ENCODE results near the gene THEMIS.
"Not testable (repeated sequence)": the region's sequence is repeated elsewhere in the genome, so short reads cannot be mapped to it uniquely, and the experiment has no call there.

THEMIS gene, protein sequence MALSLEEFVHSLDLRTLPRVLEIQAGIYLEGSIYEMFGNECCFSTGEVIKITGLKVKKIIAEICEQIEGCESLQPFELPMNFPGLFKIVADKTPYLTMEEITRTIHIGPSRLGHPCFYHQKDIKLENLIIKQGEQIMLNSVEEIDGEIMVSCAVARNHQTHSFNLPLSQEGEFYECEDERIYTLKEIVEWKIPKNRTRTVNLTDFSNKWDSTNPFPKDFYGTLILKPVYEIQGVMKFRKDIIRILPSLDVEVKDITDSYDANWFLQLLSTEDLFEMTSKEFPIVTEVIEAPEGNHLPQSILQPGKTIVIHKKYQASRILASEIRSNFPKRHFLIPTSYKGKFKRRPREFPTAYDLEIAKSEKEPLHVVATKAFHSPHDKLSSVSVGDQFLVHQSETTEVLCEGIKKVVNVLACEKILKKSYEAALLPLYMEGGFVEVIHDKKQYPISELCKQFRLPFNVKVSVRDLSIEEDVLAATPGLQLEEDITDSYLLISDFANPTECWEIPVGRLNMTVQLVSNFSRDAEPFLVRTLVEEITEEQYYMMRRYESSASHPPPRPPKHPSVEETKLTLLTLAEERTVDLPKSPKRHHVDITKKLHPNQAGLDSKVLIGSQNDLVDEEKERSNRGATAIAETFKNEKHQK

DNA sequence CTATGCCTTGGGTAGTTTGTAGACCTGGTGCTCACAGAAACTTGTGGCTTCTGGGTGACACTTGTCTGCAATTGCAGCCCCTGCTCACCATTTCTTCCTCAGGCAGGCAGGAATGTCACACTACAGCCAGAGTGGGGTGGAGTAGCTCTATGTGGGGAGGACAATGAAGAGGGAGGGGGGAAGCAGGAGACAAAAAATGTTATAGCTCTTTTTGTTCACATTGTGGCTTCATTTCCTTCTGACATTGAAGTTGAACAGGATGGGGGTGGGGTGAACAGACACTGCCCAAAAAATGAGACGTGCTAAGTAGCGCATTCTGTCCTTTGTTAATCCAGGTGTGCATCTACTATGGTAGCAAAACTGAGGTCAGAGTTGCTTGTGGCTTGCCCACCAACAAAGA, at the start of gene THEMIS:
Gene THEMIS (minus strand): TSS at position 124 of the 400 bp plus-strand sequence. CDS start 126 bp downstream, outside the sequence.
- peak in 1 of 2 experiments; percentile 17 for DNase-seq

DNA sequence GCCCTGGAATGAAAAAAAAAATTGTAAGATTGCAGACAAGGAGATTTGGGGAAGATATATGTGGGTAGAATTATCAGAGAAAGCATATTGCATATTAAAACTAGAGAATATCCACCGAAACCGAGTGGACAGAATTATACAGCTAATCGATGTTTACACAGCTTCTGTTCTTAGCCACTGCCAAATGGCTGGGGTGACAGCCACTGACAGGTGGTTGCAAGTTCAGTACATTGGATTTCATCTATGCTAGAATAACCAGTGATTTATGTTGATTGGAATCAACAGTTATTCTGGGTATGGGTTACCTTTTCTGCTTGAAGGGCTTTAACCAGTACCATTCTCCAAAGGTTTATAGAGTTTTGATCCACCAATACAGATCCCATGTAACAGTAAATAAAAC, 48.4 kb upstream of the THEMIS start:
- no peak for DNase-seq

DNA sequence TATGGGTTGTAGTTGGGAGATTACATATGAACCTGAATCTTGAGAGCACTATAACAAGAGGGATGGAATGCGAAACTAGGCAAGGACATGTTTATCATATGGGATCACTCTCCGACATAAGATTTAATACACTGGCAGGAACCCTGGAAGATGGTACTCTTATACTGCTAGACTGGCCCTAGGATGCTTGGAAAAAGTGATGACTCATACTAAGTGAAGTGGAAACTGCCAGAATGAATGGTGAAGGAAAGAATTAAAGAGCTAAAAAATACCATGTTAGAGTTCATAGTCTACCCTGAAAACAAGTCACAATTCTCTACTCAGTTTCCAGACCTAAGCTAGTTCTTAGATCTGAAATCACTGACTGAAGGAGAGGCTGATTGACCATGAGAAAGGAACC, 45.5 kb upstream of the THEMIS start:
- no peak for DNase-seq

DNA sequence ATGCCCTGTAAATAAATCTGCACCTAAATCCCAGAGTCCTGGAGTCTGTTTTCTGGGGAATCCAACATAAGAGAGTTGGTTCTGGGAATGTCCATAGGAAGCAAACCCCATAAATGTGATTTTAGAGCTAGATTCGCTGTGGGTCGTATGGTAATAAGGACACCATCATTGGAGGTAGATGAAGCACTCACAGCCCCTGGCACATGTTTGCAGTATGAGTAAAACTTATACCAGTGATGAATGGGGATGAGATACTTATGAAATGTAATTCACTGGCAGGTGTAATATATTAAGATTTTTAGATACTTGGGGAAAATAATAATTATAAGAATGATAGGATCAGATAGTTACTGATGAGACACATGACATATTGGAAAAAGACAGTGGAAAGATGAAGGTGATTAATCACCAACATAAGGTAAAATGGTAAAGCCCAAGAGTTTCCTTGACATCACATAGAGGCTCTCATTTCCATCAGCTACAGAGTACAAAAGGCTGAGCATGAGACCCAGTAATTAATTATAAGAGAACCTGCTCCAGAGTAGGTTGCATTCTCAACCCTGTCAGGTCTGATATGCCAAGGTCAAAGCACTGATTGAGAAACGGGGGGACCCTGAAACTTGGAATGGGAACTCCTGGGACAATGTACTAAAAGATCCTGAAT, 44.7 kb upstream of the THEMIS start:
- DNase-seq: no peak

DNA sequence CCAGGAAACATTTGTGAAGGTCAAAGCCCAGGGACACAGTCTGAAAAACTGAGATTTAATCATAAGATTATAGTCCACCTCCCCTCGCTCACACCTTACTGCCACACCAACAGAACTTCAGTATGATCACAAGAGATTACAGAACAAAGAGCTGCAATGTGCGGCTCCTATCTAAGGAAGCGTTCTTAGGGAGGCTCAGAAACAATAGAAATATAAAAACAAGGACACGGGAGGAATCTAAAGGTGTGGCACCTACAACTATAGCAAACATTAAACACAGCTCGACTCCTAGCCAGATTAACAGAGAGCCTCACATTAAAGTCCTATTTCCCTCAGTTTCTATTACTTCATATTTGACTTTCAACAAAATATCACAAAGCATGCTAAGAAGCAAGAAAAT, 40.4 kb upstream of the THEMIS start:
- DNase-seq: no peak

DNA sequence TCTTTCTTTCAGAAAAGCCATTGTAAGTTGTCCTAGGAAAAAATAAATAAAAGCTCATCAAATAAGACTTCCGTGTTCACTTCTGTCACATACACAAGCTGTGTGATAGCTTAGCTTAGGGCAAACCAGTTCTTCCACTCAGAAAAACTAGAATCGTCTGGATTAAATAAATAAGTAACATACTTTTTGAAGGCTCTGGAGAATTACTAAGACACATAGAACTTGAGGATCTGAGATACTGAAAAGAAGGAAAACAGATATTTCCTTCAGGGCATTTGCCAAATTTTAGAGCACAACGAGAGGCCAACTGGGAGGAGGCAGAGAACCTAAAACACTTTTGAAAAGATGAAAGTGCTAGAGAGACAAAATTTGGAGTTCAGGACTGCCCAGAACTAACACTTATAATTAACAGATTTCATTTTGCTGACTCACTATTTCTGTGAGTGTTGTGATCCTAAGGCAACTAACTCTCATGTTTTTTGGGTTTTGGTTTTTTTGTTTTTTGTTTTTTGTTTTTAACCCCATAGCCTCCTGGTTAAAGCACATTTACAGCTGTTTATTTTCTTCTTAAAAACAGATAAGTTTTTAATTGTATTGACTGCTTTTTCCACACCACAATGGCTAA, 38.7 kb upstream of the THEMIS start:
- DNase-seq: no peak

DNA sequence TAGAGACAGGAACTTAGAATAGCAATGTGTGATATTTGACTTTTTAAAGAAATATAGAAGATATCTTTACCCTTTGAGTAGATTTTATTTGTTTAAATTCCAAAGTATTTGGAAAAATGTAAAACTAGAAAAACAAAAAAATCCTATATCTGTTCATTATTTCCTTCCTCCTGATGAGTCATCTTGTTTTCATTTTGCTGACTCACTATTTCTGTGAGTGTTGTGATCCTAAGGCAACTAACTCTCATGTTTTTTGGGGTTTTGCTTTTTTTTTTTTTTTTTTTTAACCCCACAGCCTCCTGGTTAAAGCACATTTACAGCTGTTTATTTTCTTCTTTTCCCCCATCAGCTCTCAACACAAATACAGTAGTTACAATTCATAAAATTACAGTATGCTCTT, 37.8 kb upstream of the THEMIS start:
- DNase-seq: no peak

DNA sequence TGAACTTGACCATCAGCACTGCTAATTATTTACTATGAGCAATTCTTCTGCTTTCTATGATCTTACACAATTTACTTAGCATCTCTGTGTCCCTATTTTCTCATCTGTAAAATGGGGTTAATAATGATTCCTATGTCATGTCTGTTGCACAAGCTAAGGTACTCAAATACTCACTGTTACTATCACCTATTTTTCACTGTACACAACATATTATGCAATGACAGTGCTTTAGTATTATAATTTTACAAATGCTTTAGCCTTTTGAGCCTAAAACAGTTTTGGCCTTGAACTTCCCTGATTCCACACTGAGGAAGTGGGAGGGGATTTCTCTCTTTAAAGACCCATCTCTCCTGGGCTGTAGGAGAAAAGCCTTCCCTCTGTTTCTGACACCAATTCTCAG, 36.9 kb upstream of the THEMIS start:
- no peak for DNase-seq

DNA sequence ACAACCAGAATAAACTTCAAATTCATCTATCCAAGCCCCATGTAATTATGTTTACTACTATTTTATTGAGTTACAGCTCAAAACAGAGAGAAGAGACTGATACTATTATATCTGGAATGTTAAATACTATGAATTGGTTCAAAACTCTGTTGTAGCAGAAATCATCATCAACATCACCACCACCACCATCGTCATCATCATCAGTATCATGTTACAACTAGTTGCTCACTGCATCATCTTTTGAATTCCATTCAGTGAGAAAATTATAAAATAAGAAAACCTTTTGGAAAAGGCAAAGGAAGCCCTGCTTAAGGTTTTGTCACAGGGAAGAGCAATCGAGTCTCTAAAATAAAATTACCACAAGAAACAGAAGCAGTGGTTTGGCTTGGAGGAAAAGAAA, 36.2 kb upstream of the THEMIS start:
- DNase-seq: no peak

DNA sequence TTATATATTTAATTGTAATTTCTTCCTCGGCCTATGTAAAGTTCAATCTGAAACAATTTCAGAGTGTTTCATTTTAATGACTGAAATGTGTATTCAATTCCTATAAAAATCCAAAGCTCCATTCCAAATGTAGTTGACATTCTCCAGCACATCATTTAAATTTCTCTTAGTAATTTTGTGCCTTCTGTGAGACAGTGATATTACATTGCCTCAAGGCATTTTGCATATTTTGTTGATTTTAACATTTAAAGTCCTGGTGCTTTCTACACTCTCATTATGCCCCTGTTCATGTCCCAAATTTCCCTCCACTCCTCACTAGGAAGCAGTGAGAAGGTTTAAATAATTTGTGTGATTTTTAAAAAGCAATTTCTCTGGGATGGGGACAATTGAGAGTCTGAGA, 34.1 kb upstream of the THEMIS start:
- no peak for DNase-seq

DNA sequence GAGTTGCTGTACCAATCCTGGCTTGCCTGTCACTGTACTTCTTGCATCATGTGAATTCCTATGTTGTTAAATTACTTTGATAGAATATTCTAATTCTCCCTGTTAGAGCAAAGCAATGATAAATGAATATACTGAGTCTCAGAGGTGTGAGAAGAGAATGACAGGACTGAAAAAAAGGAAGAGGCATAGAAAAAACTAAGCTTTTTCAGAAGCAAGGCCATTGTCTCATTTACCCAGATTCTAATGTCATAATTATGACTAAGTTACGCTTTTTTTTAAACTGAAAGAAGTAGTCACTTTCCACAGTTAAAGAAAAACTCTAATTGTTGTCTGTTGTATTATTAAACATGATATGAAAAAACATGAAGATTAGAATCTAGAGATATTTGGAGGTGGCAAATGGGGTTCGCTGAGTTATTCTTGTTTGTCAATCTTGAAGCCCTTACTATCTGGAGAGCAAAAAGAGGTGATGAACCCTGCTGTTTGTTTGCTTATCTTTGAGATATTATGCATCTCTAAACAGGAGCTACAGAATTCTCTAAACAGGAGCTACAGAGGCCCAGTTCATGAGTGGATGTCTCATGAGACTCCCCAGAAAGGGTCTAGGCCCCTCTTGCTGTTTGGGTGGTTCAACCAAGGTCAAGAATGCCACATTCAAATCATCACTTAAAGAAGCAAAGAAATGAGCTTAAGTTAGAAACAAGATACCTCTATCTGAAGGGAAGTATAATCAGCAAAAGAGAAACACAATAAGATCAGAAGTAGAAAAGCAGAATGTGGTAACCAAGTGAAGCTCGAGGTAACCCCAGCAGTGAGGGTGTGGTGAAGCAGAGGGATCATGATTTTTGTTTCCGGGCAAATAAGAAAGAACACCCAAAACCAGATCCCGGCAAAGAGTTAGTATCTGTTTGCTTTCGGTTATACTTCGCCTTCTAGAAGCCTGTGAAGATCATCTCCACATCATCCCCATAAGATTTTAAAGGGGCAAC, 33.3 kb upstream of the THEMIS start:
- peak in 1 of 2 experiments; percentile 29 for DNase-seq

DNA sequence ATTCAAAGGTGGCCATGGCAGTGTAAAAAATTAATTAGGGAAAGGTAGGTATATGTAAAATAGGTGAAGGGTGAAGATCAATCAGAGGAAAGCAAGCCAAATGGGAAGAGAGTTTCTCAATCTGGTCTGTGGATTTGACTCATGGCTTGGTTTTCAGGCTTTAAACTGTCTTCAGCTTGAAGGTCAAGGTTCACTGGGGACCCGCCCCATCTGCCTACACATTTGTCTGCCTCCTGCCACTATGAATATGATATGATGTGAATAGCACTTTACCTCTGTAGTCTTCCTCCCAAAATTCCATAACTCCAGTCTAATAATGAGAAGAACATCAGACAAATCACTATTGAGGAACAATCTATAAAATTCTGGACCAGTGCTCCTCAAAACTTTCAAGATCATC, 32.3 kb upstream of the THEMIS start:
- DNase-seq: no peak

DNA sequence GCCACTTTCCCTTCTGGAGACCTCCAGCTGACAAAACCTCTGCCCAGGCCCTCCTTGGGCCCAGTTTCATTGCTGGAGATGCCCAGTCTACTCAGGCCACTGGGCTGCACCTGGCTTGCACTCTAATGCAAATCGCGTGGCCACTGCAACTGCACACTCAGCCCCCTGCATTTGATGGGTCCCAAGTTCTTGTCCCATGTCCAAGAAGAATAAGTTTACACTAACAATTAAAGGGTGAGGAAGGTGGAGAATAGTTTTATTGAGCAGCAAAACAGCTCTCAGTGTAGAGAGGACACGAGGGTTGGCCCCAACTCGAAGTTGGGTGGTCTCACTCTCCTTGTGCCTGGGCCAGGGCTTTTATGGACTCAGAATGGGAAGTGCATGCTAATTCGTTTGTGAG, 31.9 kb upstream of the THEMIS start:
- no peak for DNase-seq

DNA sequence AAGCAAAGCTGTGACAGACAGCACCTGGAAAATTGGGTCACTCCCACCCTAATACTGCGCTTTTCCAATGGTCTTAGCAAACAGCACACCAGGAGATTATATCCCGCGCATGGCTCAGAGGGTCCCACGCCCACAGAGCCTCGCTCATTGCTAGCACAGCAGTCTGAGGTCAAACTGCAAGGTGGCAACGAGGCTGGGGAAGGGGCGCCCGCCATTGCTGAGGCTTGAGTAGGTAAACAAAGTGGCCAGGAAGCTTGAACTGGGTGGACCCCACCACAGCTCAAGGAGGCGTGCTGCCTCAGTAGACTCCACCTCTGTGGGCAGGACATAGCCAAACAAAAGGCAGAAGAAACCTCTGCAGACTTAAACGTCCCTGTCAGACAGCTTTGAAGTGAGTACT, 25.6 kb upstream of the THEMIS start:
- not testable (repeated sequence) for DNase-seq

DNA sequence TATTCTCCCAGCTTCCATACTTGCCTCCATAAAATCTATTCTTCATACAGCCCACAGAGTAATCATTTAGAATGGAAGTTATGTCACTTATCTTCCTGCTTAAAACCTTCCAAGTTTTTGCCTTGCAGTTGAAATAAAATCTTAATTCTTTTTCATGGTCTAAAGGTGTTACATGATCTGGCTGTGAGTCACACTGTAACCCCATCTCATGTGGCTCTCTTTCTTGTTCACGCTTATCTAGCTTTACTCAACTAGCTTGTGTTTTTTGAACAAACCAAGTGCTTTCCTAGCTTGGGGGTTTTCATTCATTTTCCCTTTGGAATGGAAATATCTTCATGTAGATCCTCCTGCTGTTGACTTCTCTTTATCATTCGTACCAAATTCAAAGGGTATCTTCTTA, 23.6 kb upstream of the THEMIS start:
- DNase-seq: no peak

DNA sequence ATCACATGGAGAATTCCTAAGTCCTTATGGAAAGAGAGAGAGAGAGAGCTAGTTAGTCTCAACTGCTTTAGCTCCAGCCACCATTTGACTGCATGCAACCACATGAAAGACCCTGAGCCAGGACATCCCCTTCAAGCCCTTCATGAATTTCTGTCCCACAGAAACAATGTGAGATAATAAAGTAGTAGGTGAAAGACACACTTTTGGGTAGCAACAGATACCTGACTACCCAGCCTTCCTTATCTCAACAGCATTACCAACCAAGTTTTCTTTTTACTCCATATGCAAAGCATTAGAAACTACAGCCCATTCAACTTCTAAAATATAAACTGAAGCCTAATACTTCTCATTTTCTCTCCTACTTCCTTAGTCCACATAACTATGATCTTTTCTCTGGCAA, 23.2 kb upstream of the THEMIS start:
- no peak for DNase-seq

DNA sequence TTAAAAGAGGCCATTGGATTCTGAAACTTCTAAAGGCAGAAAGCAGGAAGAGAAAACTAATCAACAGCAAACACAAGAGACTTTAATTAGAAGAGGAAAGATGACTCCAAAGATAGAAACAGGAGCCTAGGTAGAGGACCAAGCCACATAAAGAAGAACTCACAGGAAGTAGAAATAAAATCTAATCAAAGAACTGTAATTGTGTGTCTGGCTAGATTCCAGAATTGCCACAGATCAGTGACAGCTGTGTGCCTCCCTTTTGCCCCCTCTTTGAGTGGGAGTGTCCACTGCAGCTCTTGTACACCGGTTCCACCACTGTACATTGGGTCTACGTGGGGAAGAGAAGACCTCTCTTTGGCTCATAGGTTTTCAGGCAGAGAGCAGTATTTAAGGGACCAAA, 22.3 kb upstream of the THEMIS start:
- no peak for DNase-seq

DNA sequence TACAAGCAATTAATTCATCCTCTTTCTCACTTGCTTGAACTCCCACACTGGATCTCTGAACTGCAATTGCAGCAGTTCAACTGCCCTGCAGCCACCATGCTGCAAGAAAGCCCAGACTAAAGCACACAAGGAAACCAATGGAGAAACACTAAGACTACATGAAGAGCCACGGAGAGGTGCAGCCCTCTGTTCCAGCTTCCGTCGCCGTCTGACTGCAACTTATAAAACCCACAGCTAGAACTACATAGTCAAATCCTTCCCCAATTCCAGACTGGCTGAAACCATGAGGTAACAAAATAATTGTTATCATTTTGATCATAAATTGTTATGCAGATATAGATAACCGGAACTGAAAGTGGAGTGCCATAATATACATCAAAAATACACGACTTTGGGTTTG, 21.1 kb upstream of the THEMIS start:
- no peak for DNase-seq

DNA sequence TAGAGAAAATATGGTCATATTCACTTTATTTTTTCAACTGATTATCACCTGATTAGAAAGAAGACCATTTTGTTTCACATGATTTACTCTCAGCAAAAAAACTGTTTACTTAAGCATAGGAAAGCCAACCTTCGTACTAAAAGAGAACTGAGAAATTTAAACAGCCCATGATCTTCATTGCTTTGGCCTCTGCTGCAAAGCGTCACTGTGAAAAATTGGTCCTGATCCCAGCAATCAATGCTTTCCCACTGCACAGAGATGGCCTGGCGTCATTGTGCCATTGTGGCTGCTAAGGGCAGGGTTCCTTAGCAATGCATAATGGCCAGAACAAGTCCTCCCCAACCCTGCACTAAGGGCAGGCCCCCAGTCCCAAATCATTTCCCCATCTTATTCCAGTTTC, 19.9 kb upstream of the THEMIS start:
- no peak for DNase-seq

DNA sequence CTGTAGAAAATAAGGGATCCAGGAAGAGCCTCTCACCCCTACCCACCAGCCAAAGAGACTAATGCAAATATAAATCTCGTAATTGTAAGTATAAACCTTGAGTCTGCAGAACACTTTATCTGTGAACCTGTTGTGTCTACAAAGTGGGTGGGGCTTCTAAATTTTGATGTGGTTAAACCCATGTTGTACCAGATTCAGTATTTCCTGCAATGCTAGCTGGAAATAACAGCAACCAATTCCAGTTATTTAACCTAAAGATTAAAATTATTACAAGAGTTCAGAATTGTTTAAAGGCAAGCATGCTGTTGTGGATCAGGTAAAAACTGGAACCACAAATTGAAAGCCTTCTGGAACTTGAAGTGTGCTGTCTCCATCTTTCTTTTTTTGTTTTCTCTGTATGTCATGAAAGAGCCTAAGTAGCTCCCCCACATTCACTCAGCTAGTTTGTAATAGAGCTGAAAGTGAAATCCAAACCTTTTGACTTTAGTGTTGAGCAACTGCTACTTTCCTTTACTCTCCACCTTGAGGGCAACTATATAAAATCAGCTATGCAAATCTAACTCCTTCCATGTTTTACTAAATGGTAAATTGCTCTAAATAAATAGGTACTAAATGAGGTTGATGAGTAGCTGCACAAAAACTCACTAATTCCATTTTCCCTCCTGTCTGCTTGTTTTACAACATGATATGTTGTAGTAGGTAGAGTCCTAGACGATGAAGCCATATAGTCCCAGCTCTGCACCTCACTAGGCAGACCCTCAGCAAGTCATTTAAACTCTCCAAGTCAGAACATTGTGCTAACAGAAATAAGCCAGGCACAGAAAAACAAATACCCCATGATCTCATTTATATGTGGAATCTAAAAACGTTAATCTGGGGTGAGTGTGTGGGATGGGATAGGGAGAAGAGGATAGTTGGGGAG, 17.9 kb upstream of the THEMIS start:
- no peak for DNase-seq

DNA sequence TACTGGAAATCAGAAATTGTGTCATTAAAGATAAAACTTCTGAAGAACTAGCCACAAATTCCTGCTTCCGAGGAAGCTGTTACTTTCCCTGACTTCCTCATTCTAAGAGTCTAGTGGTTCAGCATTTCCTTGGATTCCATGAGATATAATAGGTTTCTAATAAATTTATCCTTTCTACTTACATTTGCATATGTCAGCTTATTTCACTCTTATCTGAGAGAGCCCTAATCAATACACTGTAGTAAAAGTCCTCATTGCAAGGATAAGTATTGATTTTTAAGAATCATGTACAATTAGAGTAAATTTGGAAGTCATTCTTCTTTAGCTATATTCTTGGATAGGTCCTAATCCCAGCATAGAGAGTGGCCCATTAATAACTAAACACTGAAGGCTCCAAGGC, 16.9 kb upstream of the THEMIS start:
- no peak for DNase-seq
